ENCODE results near the gene ADGRF1. TPM values are rescaled to one million over a fixed set of nuclear protein-coding genes. Genes with fewer than 3 reads are reported as not detected.

The ADGRF1 gene
- total RNA-seq, 2 experiments from 2014 or later: not detected

GRCh38 chr6:46949632-46950280, 92.4 kb downstream of the ADGRF1 start:
- no peak overlapping the region for H3K27ac Mint-ChIP-seq
- ChIA-PET CTCF (no interaction called here), POLR2A (no interaction called here)
- DNase-seq: no peak
- no peaks in the 10 kb centered on the region for H3K9me3 Mint-ChIP-seq
- H3K4me3 Mint-ChIP-seq: no peak overlapping the region
- no peaks in the 10 kb centered on the region for H3K36me3 Mint-ChIP-seq (ENCODE audit: low read depth)
- H3K27me3 Mint-ChIP-seq: peaks cover 1% of the 10 kb centered on the region
- no peaks in the 10 kb centered on the region for H3K4me1 Mint-ChIP-seq

GRCh38 chr6:46948699-46949098, 93.4 kb downstream of the ADGRF1 start:
- Mint-ChIP-seq H3K27me3 (no peaks in the 10 kb centered on the region), H3K27ac (no peak overlapping the region), H3K4me3 (no peak overlapping the region), H3K36me3 (ENCODE audit: low read depth) (no peaks in the 10 kb centered on the region), H3K9me3 (no peaks in the 10 kb centered on the region), H3K4me1 (no peaks in the 10 kb centered on the region)
- ChIA-PET CTCF (no interaction called here), POLR2A (no interaction called here)
- DNase-seq: no peak

Other genes with a start within 250 kb of the ADGRF1 start
- not detected for gene MEP1A, start 248.9 kb downstream of the ADGRF1 start, total RNA-seq
- gene ADGRF5, start 120.4 kb downstream of the ADGRF1 start, total RNA-seq: not detected